GM13976 (cell line): Measurements from ENCODE around the gene GPRIN3.
"Not testable (repeated sequence)": the region's sequence is repeated elsewhere in the genome, so short reads cannot be mapped to it uniquely, and the experiment has no call there.

Experiments used
- DNase-seq: peaks from one replicate; pipeline ENCODE4 v3.0.0; 2012; ENCODE audit warnings: low spot score
- CTCF ChIP-seq: IDR thresholded peaks from 2 replicates; pipeline ENCODE4 v1.5.1; 2012; ENCODE audit warnings: borderline replicate concordance, mild to moderate bottlenecking; ENCODE audit not compliant: insufficient read depth; ENCODE audit errors: extremely low read depth, missing control alignments, control extremely low read depth
- in situ Hi-C: fragments of 300-500 bp; cut with MboI; formaldehyde crosslinking; loops from one replicate; pipeline ENCODE4 v1.12.0; 2022; ENCODE audit warnings: low sequenced_read_pairs, mixed read lengths, inconsistent platforms; ENCODE audit not compliant: unreplicated experiment

Gene GPRIN3

GRCh38 chr4:89203902-89204301 lies 103.7 kb downstream of the GPRIN3 start:
- no peak for DNase-seq
- in situ Hi-C loops: no loop called here
- TF ChIP-seq CTCF: no peak

GRCh38 chr4:89199394-89199793 lies 108.2 kb downstream of the GPRIN3 start:
- in situ Hi-C loops: not testable (repeated sequence)

GRCh38 chr4:89197920-89198319 lies 109.7 kb downstream of the GPRIN3 start:
- DNase-seq: no peak
- no peak for TF ChIP-seq CTCF
- in situ Hi-C loops: no loop called here

More at GRCh38 chr4:89199394-89199793, 108.2 kb downstream of the GPRIN3 start:
- not testable (repeated sequence) for DNase-seq

- in situ Hi-C loops: no loop called here
- no peak for TF ChIP-seq CTCF
- no peak for DNase-seq
Measured at GRCh38 chr4:89196745-89197144, 110.9 kb downstream of the GPRIN3 start.

GRCh38 chr4:89196056-89196674 lies 111.4 kb downstream of the GPRIN3 start:
- no peak for TF ChIP-seq CTCF
- no peak for DNase-seq
- in situ Hi-C loops: no loop called here

- in situ Hi-C loops: no loop called here
- no peak for TF ChIP-seq CTCF
Measured at GRCh38 chr4:89193843-89194242, 113.8 kb downstream of the GPRIN3 start.

More at GRCh38 chr4:89193843-89194242, 113.8 kb downstream of the GPRIN3 start:
- DNase-seq: no peak
